GM13977 (cell line): ENCODE results near the gene BRCA2.

Experiments
- DNase-seq: peaks from one replicate; pipeline ENCODE4 v3.0.0; 2012; ENCODE audit warnings: low spot score
- CTCF ChIP-seq: IDR thresholded peaks from 2 replicates; pipeline ENCODE4 v1.5.1; 2012; ENCODE audit warnings: mild to moderate bottlenecking, control low read depth; ENCODE audit not compliant: insufficient read depth; ENCODE audit errors: extremely low read depth, missing control alignments
- in situ Hi-C: fragments of 300-500 bp; cut with MboI; formaldehyde crosslinking; loops from one replicate; pipeline ENCODE4 v1.12.0; 2022; ENCODE audit warnings: low sequenced_read_pairs, low pct_unique_long_range_greater_than_20kb, mixed read lengths, inconsistent platforms; ENCODE audit not compliant: unreplicated experiment

Gene BRCA2

GRCh38 chr13:32376642-32377415, 61.5 kb downstream of the BRCA2 start:
- in situ Hi-C loops, result no loop called here
- TF ChIP-seq CTCF, result no peak
- no peak for DNase-seq

GRCh38 chr13:32378012-32378411, 62.7 kb downstream of the BRCA2 start:
- in situ Hi-C loops, result no loop called here
- TF ChIP-seq CTCF, result no peak
- DNase-seq, result no peak

- TF ChIP-seq CTCF, result peak; percentile 58
- DNase-seq, result peak; percentile 23
- in situ Hi-C loops, result no loop called here
Observed at GRCh38 chr13:32381539-32381938, 66.2 kb downstream of the BRCA2 start.

DNA sequence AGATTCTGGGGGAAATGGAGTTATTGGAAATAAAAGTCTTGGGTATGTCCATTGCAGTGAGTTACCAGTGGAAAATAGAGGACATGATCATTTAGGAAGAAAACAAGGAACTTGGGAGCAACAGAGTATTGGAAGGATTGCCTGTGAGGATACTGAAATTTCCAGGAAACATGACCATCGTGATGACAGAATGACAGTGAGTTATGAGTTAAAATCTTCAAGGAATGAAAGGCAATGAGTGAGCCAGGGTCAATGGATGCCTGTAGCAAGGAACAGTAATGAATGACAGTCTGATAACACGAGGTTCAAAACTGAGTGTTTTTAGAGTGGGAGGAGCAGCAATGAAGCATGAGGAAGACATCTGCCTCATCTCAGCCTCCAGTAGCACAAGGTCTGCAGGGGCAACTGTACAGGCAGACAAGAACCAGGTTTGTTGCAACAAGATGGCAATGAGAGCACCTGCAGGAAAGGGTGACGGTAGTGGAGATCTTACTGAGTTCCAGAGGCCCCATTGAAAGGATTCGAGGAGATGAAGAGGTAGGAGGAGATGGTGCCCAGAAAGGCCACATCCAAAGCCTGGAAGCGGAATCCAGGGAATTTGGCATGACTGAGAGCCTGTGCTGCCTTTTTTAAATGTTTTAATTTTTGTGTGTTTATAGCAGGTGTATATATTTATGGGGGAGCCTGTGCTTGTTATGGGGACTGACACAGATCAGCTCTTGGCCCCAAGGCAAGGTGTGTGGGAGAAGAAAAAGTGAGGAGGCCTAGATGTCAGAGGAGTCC, 68.7 kb downstream of the BRCA2 start:
- no peak for DNase-seq
- no peak for TF ChIP-seq CTCF
- in situ Hi-C loops, result no loop called here

GRCh38 chr13:32384702-32385101, 69.4 kb downstream of the BRCA2 start:
- DNase-seq, result no peak
- in situ Hi-C loops, result no loop called here
- no peak for TF ChIP-seq CTCF

DNA sequence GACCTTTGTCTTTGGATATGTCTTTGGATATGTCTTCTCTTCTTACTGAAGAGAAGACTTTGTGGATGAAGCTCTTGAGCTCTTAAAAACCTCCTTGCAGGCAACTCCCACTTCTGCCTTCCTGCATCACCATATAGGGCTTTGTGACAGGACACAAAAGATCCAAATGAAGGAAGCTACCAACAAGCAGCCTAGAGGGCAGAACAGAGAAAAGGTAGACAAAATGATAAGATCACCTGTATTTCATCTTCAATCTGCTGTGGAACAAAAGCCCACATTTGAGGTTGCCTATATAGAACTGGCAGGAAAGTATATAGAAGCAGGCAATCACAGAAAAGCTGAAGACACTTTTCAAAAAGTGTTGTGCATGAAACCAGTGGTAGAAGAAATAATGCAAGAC, 70.1 kb downstream of the BRCA2 start:
- in situ Hi-C loops, result no loop called here
- DNase-seq, result no peak
- TF ChIP-seq CTCF, result no peak
